GM12878 (cell line): Measurements from ENCODE around the gene RTP5. TPM values are rescaled to one million over a fixed set of nuclear protein-coding genes. Genes with fewer than 3 reads are reported as not detected.

ENCODE experiments used
- ATAC-seq: fragments of 200-7000 bp; cut with Tn5 transposase; 3 replicates; pipeline ENCODE4 v1.9.1; 2020; ENCODE audit warnings: mild to moderate bottlenecking, moderate library complexity
- BruUV-seq: library from RNA; stranded (reverse); fragments of 400-500 nt; replicated peaks from 2 replicates; lab custom pipeline; 2021; lab: Mats Ljungman, UMichigan
- CTCF ChIA-PET: fragments of 300-600 bp; sonication (Branson Sonifier 250); formaldehyde crosslinking; extraction: SDS; loops from one replicate; lab custom pipeline; 2021; ENCODE audit warnings: inconsistent platforms; lab: Yijun Ruan, JAX
- POLR2A ChIA-PET: fragments of 350-600 bp; formaldehyde crosslinking; extraction: SDS; loops from one replicate; lab custom pipeline; 2021; ENCODE audit warnings: inconsistent platforms; lab: Charles Lee
- RAD21 ChIA-PET: fragments of 300-600 bp; sonication (Branson Sonifier 250); formaldehyde crosslinking; loops from one replicate; lab custom pipeline; 2023; ENCODE audit warnings: antibody characterized with exemption; ENCODE audit not compliant: unreplicated experiment; lab: Charles Lee
- SMC1A ChIA-PET: fragments of 300-600 bp; sonication (Branson Sonifier 250); formaldehyde crosslinking; loops from one replicate; lab custom pipeline; 2023; ENCODE audit not compliant: unreplicated experiment, uncharacterized antibody; lab: Charles Lee
- DNase-seq: peaks from one replicate; pipeline ENCODE4 v3.0.0-alpha.2; 2011; ENCODE audit warnings: low read depth, low spot score
- FAIRE-seq: peaks from 3 replicates; lab custom pipeline; 2011; peaks lifted over from hg19 to GRCh38; lab: Jason Lieb, UNC
- H2AFZ ChIP-seq: 2 replicates; pipeline ENCODE4 v1.6.0; 2011; ENCODE audit warnings: low read depth, low read length, control low read depth; ENCODE audit not compliant: control insufficient read depth
- H3K27ac ChIP-seq: 2 replicates; pipeline ENCODE4 v1.5.1; 2011; ENCODE audit warnings: control low read depth; ENCODE audit not compliant: control insufficient read depth, insufficient read depth
- H3K27me3 ChIP-seq, 2 experiments: replicated peaks in 1 of 2; 2 replicates each; pipeline versions ENCODE4 v1.6.0 to v1.6.1; 2011; ENCODE audit warnings: low read length in 1 of 2; ENCODE audit not compliant: control insufficient read depth in 2 of 2, insufficient read depth in 2 of 2
- H3K36me3 ChIP-seq, 2 experiments: 2 replicates each; pipeline ENCODE4 v1.5.1; 2011; ENCODE audit warnings: low read length in 1 of 2; ENCODE audit not compliant: control insufficient read depth in 2 of 2, insufficient read depth in 2 of 2
- H3K4me1 ChIP-seq: 2 replicates; pipeline ENCODE4 v1.6.1; 2011; ENCODE audit warnings: mild to moderate bottlenecking, low read length, moderate library complexity, mixed read lengths; ENCODE audit not compliant: control insufficient read depth, insufficient read depth
- H3K4me2 ChIP-seq: 2 replicates; pipeline ENCODE4 v1.6.0; 2011; ENCODE audit warnings: control low read depth; ENCODE audit not compliant: control insufficient read depth, insufficient read depth
- H3K4me3 ChIP-seq: fragments of 200-600 bp; sonication (generic); 2 replicates; pipeline ENCODE4 v1.5.1; 2016
- H3K79me2 ChIP-seq: 2 replicates; pipeline ENCODE4 v1.6.0; 2011; ENCODE audit warnings: low read length; ENCODE audit not compliant: control insufficient read depth, insufficient read depth
- H3K9ac ChIP-seq: 2 replicates; pipeline ENCODE4 v1.8.0; 2011; ENCODE audit warnings: low read length, control low read depth, mixed read lengths; ENCODE audit not compliant: control insufficient read depth, insufficient read depth
- H3K9me3 ChIP-seq: replicated peaks from 3 replicates; pipeline ENCODE4 v1.5.1; 2011; ENCODE audit warnings: mild to moderate bottlenecking, low read length; ENCODE audit not compliant: control insufficient read depth, insufficient read depth
- H4K20me1 ChIP-seq: 2 replicates; pipeline ENCODE4 v1.6.0; 2011; ENCODE audit not compliant: control insufficient read depth, insufficient read depth
- IKZF1 ChIP-seq: fragments of 450-650 bp; conservative IDR thresholded peaks from 2 replicates; pipeline ENCODE4 v1.6.1; 2017; ENCODE audit warnings: antibody characterized with exemption, mild to moderate bottlenecking
- PAX8 ChIP-seq: fragments of 450-650 bp; IDR thresholded peaks from 2 replicates; pipeline ENCODE4 v1.6.1; 2017; ENCODE audit warnings: mild to moderate bottlenecking, moderate library complexity
- SIX5 ChIP-seq: IDR thresholded peaks from 2 replicates; pipeline ENCODE4 v1.6.1; 2011; ENCODE audit warnings: mild to moderate bottlenecking, low read depth, low read length, moderate library complexity; ENCODE audit not compliant: severe bottlenecking
- WGBS: methylation state at CpG from one replicate; pipeline ENCODE4 v1.1.6; 2016; ENCODE audit warnings: low lambda C conversion rate; ENCODE audit not compliant: insufficient replicate concordance, insufficient coverage; ENCODE audit errors: missing lambda C conversion rate; 5-methylcytosine and 5-hydroxymethylcytosine counted together
- in situ Hi-C: fragments of 300-500 bp; cut with MboI; formaldehyde crosslinking; loops from 9 replicates; pipeline ENCODE4 v1.14.3; 2018; ENCODE audit warnings: mixed read lengths
- intact Hi-C: fragments of 100-400 bp; cut with micrococcal nuclease; formaldehyde crosslinking; loops from one replicate; pipeline ENCODE4 v1.14.2; 2022; ENCODE audit not compliant: unreplicated experiment
- polyA plus RNA-seq, 11 experiments: library from polyadenylated mRNA; depleted of rRNA in 4 of 11; unstranded in 6 of 11; stranded (reverse) in 5 of 11; fragments of >200 nt; fragmentation: Nextera tagmentation in 4 of 11; fragmentation: Illumina TruSeq in 1 of 11; extraction: Ambion mirVana in 4 of 11; extraction: Trizol in 1 of 11; gene quantifications; 1 replicate in 1 of 11; 2 replicates in 10 of 11; pipeline versions ENCODE4 v1.2.1 to v1.2.3, GENCODE V29; 2011 to 2016; ENCODE audit warnings: inconsistent platforms in 2 of 11, missing spikeins in 2 of 11, low read depth in 1 of 11
- total RNA-seq, 4 experiments: library from RNA; depleted of rRNA in 3 of 4; stranded (reverse); fragments of >200 nt in 3 of 4; fragmentation: Illumina TruSeq in 1 of 4; extraction: Trizol in 1 of 4; gene quantifications; 2 replicates each; pipeline versions ENCODE4 v1.2.1 to v1.2.3, GENCODE V29; 2013 to 2021

The RTP5 gene
- total and polyA plus RNA-seq, 10 of the 15 experiments (the other 5 are each of a cell fraction or from before 2014, with no cell fraction given): 0.05 TPM; not detected in 9

DNA sequence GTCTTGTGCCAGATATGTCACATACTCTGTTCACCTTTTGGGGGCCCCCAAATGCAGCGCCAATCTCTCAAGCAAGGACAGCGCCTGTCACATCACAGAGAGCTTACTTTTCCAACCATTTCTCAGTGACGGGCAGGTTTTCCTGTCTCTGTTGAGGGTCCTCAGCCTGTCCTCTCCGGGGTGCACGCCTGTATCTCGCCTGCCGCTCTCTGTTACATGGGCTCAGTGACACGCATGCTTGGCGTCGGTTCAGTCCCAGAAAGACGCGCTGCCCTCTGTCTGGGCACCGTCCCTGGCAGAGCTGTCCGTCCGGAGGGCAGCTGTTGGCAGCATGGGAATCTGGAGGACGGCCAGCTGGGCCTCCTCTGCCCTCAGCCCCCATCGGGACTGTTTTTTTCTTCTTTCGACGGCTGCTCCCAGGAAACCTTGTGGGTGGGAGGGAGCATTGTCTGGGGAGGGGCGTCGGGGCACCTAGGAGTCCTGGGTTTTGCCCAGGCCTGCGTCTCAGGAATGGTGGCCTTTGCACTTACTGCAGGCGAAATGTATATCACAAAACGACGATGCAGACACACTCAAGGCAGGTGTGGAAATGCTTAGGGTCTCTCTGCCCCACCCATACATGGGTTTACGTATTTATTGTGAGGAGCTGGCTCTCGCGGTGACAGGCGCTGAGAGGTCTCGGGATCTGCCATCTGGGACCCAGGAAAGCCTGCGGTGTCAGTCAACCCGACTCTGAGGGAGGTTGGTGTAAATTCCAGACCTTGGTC lies 30.9 kb downstream of the RTP5 start:
- no peak for ATAC-seq
- TF ChIP-seq PAX8: no peak
- Histone ChIP-seq H2AFZ (no peak overlapping the region), H3K9ac (no peak overlapping the region), H3K79me2 (no peaks in the 10 kb centered on the region), H3K4me1 (no peaks in the 10 kb centered on the region), H3K27me3 (no peaks in the 10 kb centered on the region), H3K9me3 (no peaks in the 10 kb centered on the region; the same call in 2 of the 3 replicates), H4K20me1 (no peaks in the 10 kb centered on the region), H3K36me3 (no peaks in the 10 kb centered on the region; a peak in 1 of 4 replicates), H3K4me2 (no peak overlapping the region), H3K27ac (no peak overlapping the region), H3K4me3 (no peak overlapping the region)
- 96% methylated on average over 30 of the region's 32 CpGs for WGBS
- ChIA-PET CTCF (no interaction called here), RAD21 (no interaction called here), POLR2A (no interaction called here), SMC1A (no interaction called here)
- no peak for DNase-seq
- no peak for FAIRE-seq
- BruUV-seq: no TSS peak
- intact Hi-C loops (no loop called here), in situ Hi-C loops (no loop called here)

DNA sequence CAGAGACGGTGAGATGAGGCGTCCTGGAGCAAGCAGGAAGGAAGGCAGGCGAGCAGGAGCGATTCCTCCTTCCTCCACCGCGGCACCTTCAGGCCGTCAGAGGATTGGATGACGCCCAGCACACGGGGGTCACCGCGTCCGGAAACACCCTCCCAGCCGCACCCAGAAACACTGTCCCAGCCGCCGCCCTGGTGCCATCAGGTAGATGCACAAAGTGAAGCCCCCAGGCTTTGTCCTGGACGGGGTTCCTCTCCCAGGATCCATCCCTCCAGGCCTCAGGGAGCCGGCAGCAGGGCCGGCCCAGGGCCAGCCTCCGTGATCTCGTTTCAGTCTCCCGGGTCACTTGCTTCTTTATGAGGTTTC lies 31.5 kb downstream of the RTP5 start:
- Histone ChIP-seq H2AFZ (no peak overlapping the region), H3K27me3 (no peaks in the 10 kb centered on the region), H4K20me1 (no peaks in the 10 kb centered on the region), H3K9ac (no peak overlapping the region), H3K79me2 (no peaks in the 10 kb centered on the region), H3K4me1 (no peaks in the 10 kb centered on the region), H3K4me3 (no peak overlapping the region), H3K27ac (no peak overlapping the region), H3K9me3 (no peaks in the 10 kb centered on the region; the same call in 2 of the 3 replicates), H3K4me2 (no peak overlapping the region), H3K36me3 (no peaks in the 10 kb centered on the region; a peak in 1 of 4 replicates)
- FAIRE-seq (no peak), DNase-seq (no peak), ATAC-seq (no peak)
- TF ChIP-seq IKZF1 (no peak), SIX5 (no peak)
- ChIA-PET POLR2A (no interaction called here), SMC1A (no interaction called here), RAD21 (no interaction called here), CTCF (no interaction called here)
- intact Hi-C loops (no loop called here), in situ Hi-C loops (no loop called here)
- 91% methylated on average over 7 of the region's 21 CpGs for WGBS
- no TSS peak for BruUV-seq
